Measurements from ENCODE around the gene ST7. TPM values are rescaled to one million over a fixed set of nuclear protein-coding genes. Genes with fewer than 3 reads are reported as not detected.

The ST7 gene
- total RNA-seq, 2 experiments from 2014 or later = 6.7 to 7.4 TPM

DNA sequence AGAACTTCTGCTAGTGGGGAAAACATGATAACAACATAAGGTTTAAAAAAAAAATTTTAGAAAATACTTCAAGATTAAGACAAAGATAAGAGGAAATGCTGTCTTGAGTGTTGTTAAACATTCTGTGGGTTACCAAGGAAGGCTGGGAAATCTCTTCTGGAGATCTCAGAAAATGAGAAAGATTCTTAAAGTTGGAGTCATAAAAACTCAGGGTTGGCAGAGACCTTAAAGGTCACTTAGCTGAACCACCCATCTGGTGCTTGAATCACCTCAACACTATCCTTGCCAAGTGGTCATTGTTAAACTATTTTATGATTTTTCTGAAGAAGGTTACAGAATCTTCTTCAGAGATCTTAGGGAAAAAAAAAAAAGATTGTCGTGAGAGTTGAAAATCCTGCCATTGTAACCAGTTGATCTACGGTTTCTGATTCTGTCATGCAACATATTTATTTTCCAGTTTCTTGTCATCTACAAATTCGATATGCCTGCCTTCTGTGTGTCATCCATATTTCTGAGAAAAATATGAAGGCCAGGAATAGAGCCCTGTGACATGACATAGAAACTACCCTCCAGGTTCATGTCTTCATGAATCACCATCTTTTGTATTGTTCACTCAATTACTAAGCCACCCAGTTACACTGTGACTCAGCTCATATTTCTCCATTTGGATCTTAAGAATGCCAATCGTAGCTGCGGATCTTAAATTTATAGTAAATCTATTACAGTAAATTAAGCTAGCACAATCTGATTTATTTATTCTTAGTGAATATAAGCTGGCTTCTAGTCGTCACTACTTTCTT lies 179.2 kb downstream of the ST7 start:
- Mint-ChIP-seq H3K27me3 (no peaks in the 10 kb centered on the region), H3K36me3 (ENCODE audit: low read depth) (peaks cover 9% of the 10 kb centered on the region), H3K27ac (no peak overlapping the region), H3K4me1 (peaks cover 15% of the 10 kb centered on the region), H3K9me3 (no peaks in the 10 kb centered on the region), H3K4me3 (no peak overlapping the region)
- POLR2A ChIA-PET = no interaction called here
- no peak for DNase-seq
- CTCF ChIA-PET = interaction anchor here (1.1 to 2.8 kb wide), 3 partner anchors 10 to 200 kb away, joined by 3 to 10 read pairs (median 3); no protein-coding TSS in a partner anchor

DNA sequence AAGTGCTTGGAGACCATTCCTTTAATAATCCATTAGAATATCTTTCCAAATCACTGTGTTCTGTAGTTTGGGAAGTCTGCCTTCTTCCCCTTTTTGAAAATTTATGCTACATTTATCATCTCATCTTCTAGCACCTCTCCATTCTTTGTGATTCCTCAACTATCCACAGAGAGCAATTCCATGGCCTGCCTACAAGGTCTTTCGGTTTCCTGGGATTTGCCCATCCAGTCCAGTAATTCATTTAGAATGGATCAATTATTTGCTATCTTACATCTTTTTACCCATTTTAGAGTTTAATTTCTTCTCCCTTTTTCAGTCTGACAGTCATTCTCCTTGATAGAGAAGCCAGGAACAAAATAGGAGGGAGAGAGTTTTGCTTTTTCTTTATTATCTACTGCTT lies 179.8 kb downstream of the ST7 start:
- Mint-ChIP-seq H3K36me3 (ENCODE audit: low read depth) (peaks cover 9% of the 10 kb centered on the region), H3K27me3 (no peaks in the 10 kb centered on the region), H3K4me1 (peaks cover 15% of the 10 kb centered on the region), H3K9me3 (no peaks in the 10 kb centered on the region), H3K27ac (no peak overlapping the region), H3K4me3 (no peak overlapping the region)
- DNase-seq = no peak
- POLR2A ChIA-PET = no interaction called here
- CTCF ChIA-PET = interaction anchor here (1.2 kb wide), 1 partner anchor 201 kb away, joined by 3 read pairs; no protein-coding TSS in a partner anchor

DNA sequence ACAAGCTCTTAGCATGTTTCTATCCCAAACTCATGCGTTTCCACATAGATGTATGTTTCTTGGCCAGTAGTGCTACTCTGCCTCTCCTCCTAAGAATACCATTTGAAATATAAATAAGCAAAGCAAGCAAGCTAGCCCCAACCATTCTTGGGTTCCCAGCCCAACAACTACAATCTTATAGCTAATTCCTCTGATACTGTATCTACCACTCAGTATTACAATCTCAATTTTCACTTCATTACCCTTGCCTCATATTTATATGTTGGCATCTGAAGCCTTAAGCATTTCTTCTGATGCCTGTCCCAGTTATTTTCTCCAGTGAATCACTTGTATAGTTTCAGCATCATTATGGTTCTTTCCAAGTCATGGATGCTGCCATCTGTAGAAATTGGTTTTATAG lies 181.1 kb downstream of the ST7 start:
- CTCF ChIA-PET = interaction anchor here (0.9 to 1.7 kb wide), 2 partner anchors 126 to 150 kb away, joined by 3 to 6 read pairs; no protein-coding TSS in a partner anchor
- H3K27me3 Mint-ChIP-seq = no peaks in the 10 kb centered on the region
- peaks cover 15% of the 10 kb centered on the region for H3K4me1 Mint-ChIP-seq
- H3K4me3 Mint-ChIP-seq = no peak overlapping the region
- POLR2A ChIA-PET = interaction anchor here (1.1 kb wide), 1 partner anchor 178 kb away, joined by 3 read pairs; no protein-coding TSS in a partner anchor
- no peak overlapping the region for H3K27ac Mint-ChIP-seq
- DNase-seq = no peak
- H3K36me3 Mint-ChIP-seq (ENCODE audit: low read depth) = peaks cover 9% of the 10 kb centered on the region
- H3K9me3 Mint-ChIP-seq = no peaks in the 10 kb centered on the region

DNA sequence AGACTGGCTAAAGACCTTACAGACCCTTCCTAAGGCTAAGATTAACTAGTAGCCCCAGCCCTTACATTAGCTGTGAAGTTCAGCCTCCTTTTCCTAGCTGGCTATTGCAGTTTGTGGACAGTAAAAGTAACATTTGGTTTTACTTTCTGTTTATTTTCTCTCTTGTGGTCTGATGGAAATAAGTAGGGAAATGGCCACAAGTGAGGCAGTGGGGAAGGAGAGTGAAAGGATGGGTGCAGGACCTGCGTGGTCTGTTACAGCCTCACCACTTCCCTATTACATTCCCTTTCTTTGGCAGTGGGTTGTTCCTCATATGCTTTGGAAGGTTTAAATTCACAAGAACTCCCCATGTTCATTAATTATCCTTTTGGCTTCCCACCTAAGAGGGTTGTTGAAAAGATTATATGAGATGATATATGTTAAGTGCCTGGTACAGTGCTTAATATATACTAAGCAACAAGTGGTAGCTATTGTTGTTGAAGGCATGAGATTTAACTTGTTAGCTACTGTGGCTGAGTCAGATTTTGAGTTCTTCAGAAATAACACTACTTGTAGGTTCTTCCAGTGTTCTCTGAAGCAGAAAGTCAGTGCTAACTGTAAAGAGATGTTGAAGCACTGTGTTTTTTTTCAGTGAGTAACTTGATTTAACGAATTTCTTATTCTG lies 181.7 kb downstream of the ST7 start:
- ChIA-PET CTCF (interaction anchor here (1.7 kb wide), 1 partner anchor 151 kb away, joined by 6 read pairs; no protein-coding TSS in a partner anchor), POLR2A (interaction anchor here (1.1 kb wide), 1 partner anchor 178 kb away, joined by 3 read pairs; no protein-coding TSS in a partner anchor)
- H3K4me3 Mint-ChIP-seq = no peak overlapping the region
- no peaks in the 10 kb centered on the region for H3K27me3 Mint-ChIP-seq
- DNase-seq = no peak
- H3K4me1 Mint-ChIP-seq = peaks cover 15% of the 10 kb centered on the region
- no peaks in the 10 kb centered on the region for H3K9me3 Mint-ChIP-seq
- no peak overlapping the region for H3K27ac Mint-ChIP-seq
- H3K36me3 Mint-ChIP-seq (ENCODE audit: low read depth) = peaks cover 9% of the 10 kb centered on the region

- H3K27me3 Mint-ChIP-seq = no peaks in the 10 kb centered on the region
- H3K36me3 Mint-ChIP-seq (ENCODE audit: low read depth) = peaks cover 9% of the 10 kb centered on the region
- no peak overlapping the region for H3K27ac Mint-ChIP-seq
- H3K9me3 Mint-ChIP-seq = no peaks in the 10 kb centered on the region
- POLR2A ChIA-PET = interaction anchor here (1.1 kb wide), 1 partner anchor 179 kb away, joined by 3 read pairs; no protein-coding TSS in a partner anchor
- CTCF ChIA-PET = interaction anchor here (1.7 kb wide), 1 partner anchor 151 kb away, joined by 6 read pairs; no protein-coding TSS in a partner anchor
- no peak overlapping the region for H3K4me3 Mint-ChIP-seq
- H3K4me1 Mint-ChIP-seq = peaks cover 15% of the 10 kb centered on the region
- no peak for DNase-seq
Measured at GRCh38 chr7:117135553-117135891, 182.2 kb downstream of the ST7 start.

DNA sequence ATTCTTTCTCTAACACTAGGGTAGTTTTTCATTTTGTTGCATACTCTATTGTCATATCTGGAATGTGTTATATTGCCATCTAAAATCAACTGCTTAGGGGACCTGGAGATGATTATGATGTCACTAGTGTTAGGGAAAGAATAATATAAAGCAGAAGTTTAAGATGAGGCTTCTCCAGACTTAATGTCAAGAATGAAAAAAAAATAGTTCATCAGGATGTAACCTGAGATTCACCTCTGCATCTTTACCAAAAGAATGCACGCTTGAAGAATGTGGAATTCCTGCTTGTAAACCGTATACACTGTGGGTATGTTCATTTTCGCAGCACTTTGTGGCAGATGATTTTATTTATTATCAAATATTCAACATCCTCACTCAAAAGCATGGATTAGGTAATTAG lies 184.6 kb downstream of the ST7 start:
- H3K4me3 Mint-ChIP-seq = no peak overlapping the region
- no peaks in the 10 kb centered on the region for H3K27me3 Mint-ChIP-seq
- ChIA-PET CTCF (interaction anchor here (0.5 to 0.9 kb wide), 2 partner anchors 10 to 32 kb away, joined by 3 read pairs; no protein-coding TSS in a partner anchor), POLR2A (no interaction called here)
- H3K27ac Mint-ChIP-seq = no peak overlapping the region
- no peaks in the 10 kb centered on the region for H3K9me3 Mint-ChIP-seq
- peaks cover 12% of the 10 kb centered on the region for H3K4me1 Mint-ChIP-seq
- peaks cover 6% of the 10 kb centered on the region for H3K36me3 Mint-ChIP-seq (ENCODE audit: low read depth)
- no peak for DNase-seq

DNA sequence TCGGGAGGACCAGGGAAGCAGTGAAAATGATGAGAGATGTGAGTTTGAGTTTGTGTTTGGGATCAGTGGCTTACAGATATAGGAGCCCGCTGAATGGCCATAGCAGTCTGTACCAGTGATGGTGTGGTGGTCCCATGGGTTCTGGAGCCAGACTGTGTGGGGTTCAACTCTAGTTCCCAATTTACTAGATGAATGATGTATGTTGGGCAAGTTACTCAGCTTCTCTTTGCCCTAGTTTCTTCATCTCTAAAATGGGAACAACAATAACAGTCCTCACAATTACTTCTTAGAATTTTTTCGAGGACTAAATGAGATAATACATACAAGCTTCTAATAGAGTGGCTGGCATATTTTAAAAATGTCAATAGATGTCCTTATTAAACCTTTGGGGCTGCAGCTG lies 185.2 kb downstream of the ST7 start:
- Mint-ChIP-seq H3K36me3 (ENCODE audit: low read depth) (peaks cover 3% of the 10 kb centered on the region), H3K4me1 (peaks cover 15% of the 10 kb centered on the region), H3K27ac (no peak overlapping the region), H3K27me3 (no peaks in the 10 kb centered on the region), H3K9me3 (no peaks in the 10 kb centered on the region), H3K4me3 (no peak overlapping the region)
- CTCF ChIA-PET = interaction anchor here (0.9 kb wide), 1 partner anchor 11 kb away, joined by 3 read pairs; no protein-coding TSS in a partner anchor
- POLR2A ChIA-PET = no interaction called here
- no peak for DNase-seq

GRCh38 chr7:117138981-117139380 lies 185.7 kb downstream of the ST7 start:
- H3K9me3 Mint-ChIP-seq = no peaks in the 10 kb centered on the region
- H3K4me1 Mint-ChIP-seq = peaks cover 15% of the 10 kb centered on the region
- CTCF ChIA-PET = interaction anchor here (0.9 kb wide), 1 partner anchor 11 kb away, joined by 3 read pairs; no protein-coding TSS in a partner anchor
- H3K36me3 Mint-ChIP-seq (ENCODE audit: low read depth) = peaks cover 3% of the 10 kb centered on the region
- POLR2A ChIA-PET = no interaction called here
- DNase-seq = no peak
- no peaks in the 10 kb centered on the region for H3K27me3 Mint-ChIP-seq
- no peak overlapping the region for H3K27ac Mint-ChIP-seq
- no peak overlapping the region for H3K4me3 Mint-ChIP-seq

DNA sequence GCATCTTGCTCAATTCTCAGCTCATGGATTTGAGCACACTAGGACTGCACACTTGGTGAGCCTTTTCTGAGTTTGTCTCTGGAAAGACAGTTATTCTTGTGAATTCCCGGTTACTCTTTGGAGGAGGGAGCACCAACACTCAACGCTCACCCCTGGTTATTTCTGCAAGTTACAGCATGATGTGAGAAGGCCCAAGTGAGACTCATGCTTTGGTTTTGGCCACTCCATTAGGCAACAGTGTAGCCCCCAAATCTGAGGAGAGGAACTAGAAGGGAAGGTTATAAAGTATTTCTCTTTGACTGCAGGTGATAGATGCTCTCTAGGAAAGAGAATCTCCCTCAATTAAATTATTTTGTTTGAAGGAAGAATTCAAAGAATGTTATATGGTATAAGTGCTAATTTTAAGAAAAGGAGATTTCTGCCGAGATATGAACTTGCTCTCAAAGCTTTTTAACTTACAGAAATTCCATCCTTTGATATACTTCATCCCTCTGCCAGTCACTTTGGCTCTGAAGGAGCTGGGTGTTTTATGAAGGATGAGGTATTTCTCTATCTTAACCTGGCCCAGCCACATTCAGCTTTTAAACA lies 186.2 kb downstream of the ST7 start:
- ChIA-PET POLR2A (no interaction called here), CTCF (interaction anchor here (0.8 kb wide), 1 partner anchor 12 kb away, joined by 3 read pairs; no protein-coding TSS in a partner anchor)
- Mint-ChIP-seq H3K9me3 (no peaks in the 10 kb centered on the region), H3K4me1 (peaks cover 14% of the 10 kb centered on the region), H3K27me3 (no peaks in the 10 kb centered on the region), H3K4me3 (no peak overlapping the region), H3K36me3 (ENCODE audit: low read depth) (no peaks in the 10 kb centered on the region), H3K27ac (no peak overlapping the region)
- no peak for DNase-seq

GRCh38 chr7:117140921-117141320 lies 187.6 kb downstream of the ST7 start:
- Mint-ChIP-seq H3K27ac (no peak overlapping the region), H3K4me3 (no peak overlapping the region), H3K4me1 (peaks cover 7% of the 10 kb centered on the region), H3K27me3 (no peaks in the 10 kb centered on the region), H3K9me3 (no peaks in the 10 kb centered on the region), H3K36me3 (ENCODE audit: low read depth) (no peaks in the 10 kb centered on the region)
- ChIA-PET POLR2A (no interaction called here), CTCF (no interaction called here)
- no peak for DNase-seq

DNA sequence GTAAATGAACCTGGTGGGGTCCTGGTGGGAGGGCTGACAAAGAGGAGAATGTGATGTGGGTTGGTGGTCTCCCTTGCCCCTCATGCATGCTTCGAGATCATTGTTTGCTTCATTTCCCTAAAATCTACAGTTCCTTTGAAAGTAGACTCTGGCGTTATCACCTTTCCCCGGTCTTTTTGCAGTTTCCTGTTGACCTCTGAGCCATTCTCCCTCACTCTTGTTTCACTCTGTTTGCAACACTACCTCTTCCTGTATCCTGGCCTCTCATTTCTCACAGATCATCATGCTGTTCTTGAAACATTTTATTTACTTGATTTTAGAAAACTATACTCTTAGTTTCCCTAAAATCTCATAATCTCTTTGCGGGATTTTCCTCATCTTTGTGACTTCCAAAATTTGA lies 189.8 kb downstream of the ST7 start:
- DNase-seq = no peak
- H3K27me3 Mint-ChIP-seq = no peaks in the 10 kb centered on the region
- H3K4me3 Mint-ChIP-seq = no peak overlapping the region
- H3K36me3 Mint-ChIP-seq (ENCODE audit: low read depth) = no peaks in the 10 kb centered on the region
- CTCF ChIA-PET = no interaction called here
- no peak overlapping the region for H3K27ac Mint-ChIP-seq
- POLR2A ChIA-PET = no interaction called here
- H3K4me1 Mint-ChIP-seq = peaks cover 7% of the 10 kb centered on the region
- H3K9me3 Mint-ChIP-seq = no peaks in the 10 kb centered on the region

GRCh38 chr7:117143580-117143979 lies 190.3 kb downstream of the ST7 start:
- POLR2A ChIA-PET = no interaction called here

GRCh38 chr7:117145333-117145732 lies 192.0 kb downstream of the ST7 start:
- no peaks in the 10 kb centered on the region for H3K27me3 Mint-ChIP-seq
- no peaks in the 10 kb centered on the region for H3K36me3 Mint-ChIP-seq (ENCODE audit: low read depth)
- CTCF ChIA-PET = interaction anchor here (1.2 kb wide), 1 partner anchor 18 kb away, joined by 3 read pairs; no protein-coding TSS in a partner anchor
- H3K9me3 Mint-ChIP-seq = no peaks in the 10 kb centered on the region
- no peak for DNase-seq
- peaks cover 7% of the 10 kb centered on the region for H3K4me1 Mint-ChIP-seq
- H3K4me3 Mint-ChIP-seq = no peak overlapping the region
- H3K27ac Mint-ChIP-seq = no peak overlapping the region
- POLR2A ChIA-PET = no interaction called here

More at GRCh38 chr7:117143580-117143979, 190.3 kb downstream of the ST7 start:
- Mint-ChIP-seq H3K4me3 (no peak overlapping the region), H3K27ac (no peak overlapping the region), H3K27me3 (no peaks in the 10 kb centered on the region), H3K9me3 (no peaks in the 10 kb centered on the region), H3K36me3 (ENCODE audit: low read depth) (no peaks in the 10 kb centered on the region), H3K4me1 (peaks cover 7% of the 10 kb centered on the region)
- DNase-seq = no peak
- CTCF ChIA-PET = no interaction called here

Measured in activated CD4-positive, alpha-beta memory T cell treated with anti-CD3 and anti-CD28 coated beads, Interleukin-2, amount 10 ng/mL, durations not matched to agents 7 days and 5 days (primary cell).